ENCODE results near the gene SCG2. TPM values are rescaled to one million over a fixed set of nuclear protein-coding genes. Genes with fewer than 3 reads are reported as not detected.

The SCG2 gene
- total and polyA plus RNA-seq, 4 donors = not detected

GRCh38 chr2:223588251-223588650 lies 13.9 kb downstream of the SCG2 start:
- no peaks in the 10 kb centered on the region for H3K4me1 ChIP-seq (ENCODE audit: control insufficient read depth in 4 of 4, insufficient read depth in 4 of 4, low read length in 3 of 4)
- H3K9me3 ChIP-seq (ENCODE audit: control insufficient read depth in 4 of 4, low read length in 3 of 4) = no peaks in the 10 kb centered on the region
- no peak overlapping the region for H3K9ac ChIP-seq (ENCODE audit: low read depth in 1 of 2, low read length in 2 of 2)
- no peak overlapping the region for H3K4me3 ChIP-seq (ENCODE audit: low read depth in 1 of 3, low read length in 3 of 3)
- 59% methylated on average over 3 of the region's 3 CpGs for WGBS
- no peaks in the 10 kb centered on the region for H3K36me3 ChIP-seq (ENCODE audit: control insufficient read depth in 4 of 4, insufficient read depth in 3 of 4, low read depth in 1 of 4, low read length in 3 of 4)
- no peak overlapping the region for H3K27ac ChIP-seq (ENCODE audit: low read depth in 1 of 2, low read length in 2 of 2)
- no peaks in the 10 kb centered on the region for H3K27me3 ChIP-seq (ENCODE audit: control insufficient read depth in 4 of 4, insufficient read depth in 4 of 4, low read length in 3 of 4)
- no peak for DNase-seq (ENCODE audit: low spot score)
- TF ChIP-seq CTCF (IDR thresholded peaks at IDR 0.05; ENCODE audit: low read depth, low read length, missing input control) = no peak
- TF ChIP-seq EGR1 (IDR thresholded peaks at IDR 0.05; ENCODE audit: low read depth in 2 of 2) = no peak
- TF ChIP-seq JUND (IDR thresholded peaks at IDR 0.05) = no peak
- TF ChIP-seq ZBTB33 (IDR thresholded peaks at IDR 0.05) = no peak
- TF ChIP-seq SP1 (IDR thresholded peaks at IDR 0.05) = no peak
- TF ChIP-seq FOXA2 (IDR thresholded peaks at IDR 0.05) = no peak
- TF ChIP-seq ATF3 (IDR thresholded peaks at IDR 0.05) = no peak
- TF ChIP-seq HNF4G (IDR thresholded peaks at IDR 0.05) = no peak
- TF ChIP-seq RXRA (IDR thresholded peaks at IDR 0.05) = no peak
- TF ChIP-seq MAX (IDR thresholded peaks at IDR 0.05) = no peak
- no peak for TF ChIP-seq HNF4A (conservative IDR thresholded peaks at IDR 0.05)
- no peak for TF ChIP-seq YY1 (IDR thresholded peaks at IDR 0.05)
- TF ChIP-seq GABPA (IDR thresholded peaks at IDR 0.05 in 1 of 2, conservative IDR thresholded peaks at IDR 0.05 in 1 of 2) = no peak
- no peak for TF ChIP-seq REST (IDR thresholded peaks at IDR 0.05)
- TF ChIP-seq RAD21 (IDR thresholded peaks at IDR 0.05) = no peak
- no peak for TF ChIP-seq FOXA1 (IDR thresholded peaks at IDR 0.05)

GRCh38 chr2:223587301-223587700 lies 14.9 kb downstream of the SCG2 start:
- DNase-seq (ENCODE audit: low spot score) = no peak
- Histone ChIP-seq H3K4me1 (ENCODE audit: control insufficient read depth in 4 of 4, insufficient read depth in 4 of 4, low read length in 3 of 4) (no peaks in the 10 kb centered on the region), H3K27me3 (ENCODE audit: control insufficient read depth in 4 of 4, insufficient read depth in 4 of 4, low read length in 3 of 4) (no peaks in the 10 kb centered on the region), H3K27ac (ENCODE audit: low read depth in 1 of 2, low read length in 2 of 2) (no peak overlapping the region), H3K4me3 (ENCODE audit: low read depth in 1 of 3, low read length in 3 of 3) (no peak overlapping the region), H3K9ac (ENCODE audit: low read depth in 1 of 2, low read length in 2 of 2) (no peak overlapping the region), H3K9me3 (ENCODE audit: control insufficient read depth in 4 of 4, low read length in 3 of 4) (no peaks in the 10 kb centered on the region), H3K36me3 (ENCODE audit: control insufficient read depth in 4 of 4, insufficient read depth in 3 of 4, low read depth in 1 of 4, low read length in 3 of 4) (no peaks in the 10 kb centered on the region)
- 75% methylated on average over 3 of the region's 3 CpGs for WGBS
- TF ChIP-seq RXRA (IDR thresholded peaks at IDR 0.05) (no peak), NR2F2 (IDR thresholded peaks at IDR 0.05) (no peak), ATF3 (IDR thresholded peaks at IDR 0.05) (no peak), TAF1 (conservative IDR thresholded peaks at IDR 0.05) (no peak), MAX (IDR thresholded peaks at IDR 0.05) (no peak), CTCF (IDR thresholded peaks at IDR 0.05; ENCODE audit: low read depth, low read length, missing input control) (no peak), RAD21 (IDR thresholded peaks at IDR 0.05) (no peak), FOXA2 (IDR thresholded peaks at IDR 0.05) (no peak), ZBTB33 (IDR thresholded peaks at IDR 0.05) (no peak), HNF4A (conservative IDR thresholded peaks at IDR 0.05) (no peak), HNF4G (IDR thresholded peaks at IDR 0.05) (no peak), JUND (IDR thresholded peaks at IDR 0.05) (no peak)

Measured in liver (tissue), 9 donors.